SK-N-SH treated with all-trans-retinoic acid at 6 μM for 48 hours (cell line): ENCODE data around the gene MRC1.
"Not testable (repeated sequence)": the region's sequence is repeated elsewhere in the genome, so short reads cannot be mapped to it uniquely, and the experiment has no call there.

ENCODE experiments used
- ATAC-seq: fragments of 200-7000 bp; cut with Tn5 transposase; 3 replicates; pipeline ENCODE4 v1.9.1; 2020; ENCODE audit warnings: mild to moderate bottlenecking, moderate library complexity
- ARNTL ChIP-seq: fragments of 450-650 bp; formaldehyde crosslinking; IDR thresholded peaks from 2 replicates; pipeline ENCODE4 v1.5.0; 2020; ENCODE audit warnings: low read depth, mild to moderate bottlenecking, moderate library complexity, borderline replicate concordance
- BACH2 ChIP-seq: fragments of 250-450 bp; sonication (Bioruptor Pico); IDR thresholded peaks from 2 replicates; pipeline ENCODE4 v1.9.0; 2021; ENCODE audit warnings: mild to moderate bottlenecking, borderline replicate concordance
- CSDC2 ChIP-seq: fragments of 250-450 bp; sonication (Bioruptor Pico); IDR thresholded peaks from 2 replicates; pipeline ENCODE4 v1.5.0; 2020; ENCODE audit warnings: mild to moderate bottlenecking, moderate library complexity
- ESRRG ChIP-seq: fragments of 250-450 bp; sonication (Bioruptor Pico); IDR thresholded peaks from 2 replicates; pipeline ENCODE4 v1.6.1; 2021; ENCODE audit warnings: mild to moderate bottlenecking
- GLIS3 ChIP-seq: fragments of 250-450 bp; sonication (Bioruptor Pico); IDR thresholded peaks from 2 replicates; pipeline ENCODE4 v1.5.0; 2020; ENCODE audit warnings: mild to moderate bottlenecking, moderate library complexity
- ISL1 ChIP-seq: fragments of 250-450 bp; sonication (Bioruptor Pico); IDR thresholded peaks from 2 replicates; pipeline ENCODE4 v2.1.2; 2022; ENCODE audit warnings: mild to moderate bottlenecking, moderate library complexity
- PPARA ChIP-seq: fragments of 250-450 bp; sonication (Bioruptor Pico); IDR thresholded peaks from 2 replicates; pipeline ENCODE4 v1.5.0; 2020; ENCODE audit warnings: mild to moderate bottlenecking, borderline replicate concordance
- RARB ChIP-seq: fragments of 250-450 bp; sonication (Bioruptor Pico); IDR thresholded peaks from 2 replicates; pipeline ENCODE4 v1.8.0; 2021; ENCODE audit warnings: mild to moderate bottlenecking, moderate library complexity
- SNAI2 ChIP-seq: fragments of 250-450 bp; sonication (Bioruptor Pico); IDR thresholded peaks from 2 replicates; pipeline ENCODE4 v1.5.0; 2020; ENCODE audit warnings: mild to moderate bottlenecking, moderate library complexity
- TCF4 ChIP-seq: fragments of 250-450 bp; sonication (Bioruptor Pico); IDR thresholded peaks from 2 replicates; pipeline ENCODE4 v1.8.0; 2021; ENCODE audit warnings: mild to moderate bottlenecking, moderate library complexity, borderline replicate concordance
- TOX ChIP-seq: fragments of 250-450 bp; sonication (Bioruptor Pico); IDR thresholded peaks from 2 replicates; pipeline ENCODE4 v1.8.0; 2021; ENCODE audit warnings: mild to moderate bottlenecking, moderate library complexity, borderline replicate concordance
- ZC3H10 ChIP-seq: fragments of 250-450 bp; sonication (Bioruptor Pico); IDR thresholded peaks from 2 replicates; pipeline ENCODE4 v1.5.1; 2021; ENCODE audit warnings: mild to moderate bottlenecking, moderate library complexity
- ZFP3 ChIP-seq: fragments of 250-450 bp; sonication (Bioruptor Pico); IDR thresholded peaks from 2 replicates; pipeline ENCODE4 v1.5.0; 2020; ENCODE audit warnings: mild to moderate bottlenecking, moderate library complexity
- ZFP30 ChIP-seq: fragments of 450-650 bp; formaldehyde crosslinking; IDR thresholded peaks from 2 replicates; pipeline ENCODE4 v1.5.0; 2022; ENCODE audit warnings: mild to moderate bottlenecking, moderate library complexity
- ZNF565 ChIP-seq: fragments of 450-650 bp; formaldehyde crosslinking; conservative IDR thresholded peaks from 2 replicates; pipeline ENCODE4 v1.5.0; 2020; ENCODE audit warnings: low read depth, mild to moderate bottlenecking, moderate library complexity
- ZNF70 ChIP-seq: fragments of 450-650 bp; formaldehyde crosslinking; IDR thresholded peaks from 2 replicates; pipeline ENCODE4 v1.5.0; 2020; ENCODE audit warnings: mild to moderate bottlenecking, moderate library complexity
- ZNF8 ChIP-seq: fragments of 450-650 bp; formaldehyde crosslinking; IDR thresholded peaks from 2 replicates; pipeline ENCODE4 v1.5.0; 2020; ENCODE audit warnings: mild to moderate bottlenecking, moderate library complexity
- TF ChIP-seq, protein P1 (sequence below): fragments of 250-450 bp; sonication (Bioruptor Pico); IDR thresholded peaks from 2 replicates; pipeline ENCODE4 v1.8.0; 2021; ENCODE audit warnings: low read depth, mild to moderate bottlenecking, moderate library complexity, borderline replicate concordance
- TF ChIP-seq, protein P2 (sequence below): fragments of 250-450 bp; sonication (Bioruptor Pico); IDR thresholded peaks from 2 replicates; pipeline ENCODE4 v1.5.1; 2020; ENCODE audit warnings: low read depth, mild to moderate bottlenecking, moderate library complexity
- TF ChIP-seq, protein P3 (sequence below): fragments of 250-450 bp; sonication (Bioruptor Pico); IDR thresholded peaks from 2 replicates; pipeline ENCODE4 v1.8.0; 2020; ENCODE audit warnings: mild to moderate bottlenecking, moderate library complexity, borderline replicate concordance
- TF ChIP-seq, protein P4 (sequence below): fragments of 250-450 bp; sonication (Bioruptor Pico); IDR thresholded peaks from 2 replicates; pipeline ENCODE4 v1.5.1; 2021; ENCODE audit warnings: mild to moderate bottlenecking, moderate library complexity
- TF ChIP-seq, protein P5 (sequence below): fragments of 250-450 bp; sonication (Bioruptor Pico); IDR thresholded peaks from 2 replicates; pipeline ENCODE4 v1.5.0; 2020; ENCODE audit warnings: mild to moderate bottlenecking, moderate library complexity

Gene MRC1

DNA sequence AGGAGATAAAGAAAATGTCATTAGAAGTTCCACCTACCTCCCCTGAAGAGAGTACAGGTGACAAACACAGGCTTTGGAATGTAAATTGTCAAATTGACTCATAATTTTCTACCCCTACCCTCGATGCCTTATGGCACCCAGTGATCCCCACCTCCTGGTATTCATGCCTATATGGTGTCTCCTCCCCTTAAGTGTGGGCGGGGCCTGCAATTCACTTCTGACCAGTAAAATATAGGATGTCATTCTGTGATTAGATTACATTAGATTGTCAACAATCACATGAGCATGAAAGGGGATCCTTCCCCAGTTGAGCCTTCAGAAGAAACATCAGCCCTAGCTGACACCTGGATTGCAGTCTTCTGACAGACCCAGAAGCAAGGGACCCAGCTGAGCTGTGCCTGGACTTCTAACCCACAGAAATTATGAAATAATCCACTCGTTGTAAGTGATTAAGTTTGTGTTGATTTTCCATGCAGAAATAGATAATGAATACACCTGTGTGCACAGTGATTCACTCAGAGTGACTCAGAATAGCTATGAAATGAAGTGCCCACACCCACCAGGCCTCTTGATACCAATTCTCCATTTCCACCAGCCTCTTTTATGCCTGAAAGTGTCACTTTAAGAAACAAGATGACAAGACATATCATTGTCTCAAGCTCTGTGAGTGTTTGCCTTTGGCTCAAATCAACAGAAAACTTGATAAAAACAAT lies 134.0 kb downstream of the MRC1 start:
- no peak for ATAC-seq
- TF ChIP-seq CSDC2 (no peak), ARNTL (CRISPR knock-in tag) (no peak), ZNF8 (CRISPR knock-in tag) (no peak), RARB (no peak), GLIS3 (CRISPR knock-in tag) (no peak), PPARA (no peak), ZC3H10 (CRISPR knock-in tag) (no peak), SNAI2 (CRISPR knock-in tag) (no peak), ISL1 (no peak), TOX (CRISPR knock-in tag) (no peak)
- TF ChIP-seq, protein P1, sequence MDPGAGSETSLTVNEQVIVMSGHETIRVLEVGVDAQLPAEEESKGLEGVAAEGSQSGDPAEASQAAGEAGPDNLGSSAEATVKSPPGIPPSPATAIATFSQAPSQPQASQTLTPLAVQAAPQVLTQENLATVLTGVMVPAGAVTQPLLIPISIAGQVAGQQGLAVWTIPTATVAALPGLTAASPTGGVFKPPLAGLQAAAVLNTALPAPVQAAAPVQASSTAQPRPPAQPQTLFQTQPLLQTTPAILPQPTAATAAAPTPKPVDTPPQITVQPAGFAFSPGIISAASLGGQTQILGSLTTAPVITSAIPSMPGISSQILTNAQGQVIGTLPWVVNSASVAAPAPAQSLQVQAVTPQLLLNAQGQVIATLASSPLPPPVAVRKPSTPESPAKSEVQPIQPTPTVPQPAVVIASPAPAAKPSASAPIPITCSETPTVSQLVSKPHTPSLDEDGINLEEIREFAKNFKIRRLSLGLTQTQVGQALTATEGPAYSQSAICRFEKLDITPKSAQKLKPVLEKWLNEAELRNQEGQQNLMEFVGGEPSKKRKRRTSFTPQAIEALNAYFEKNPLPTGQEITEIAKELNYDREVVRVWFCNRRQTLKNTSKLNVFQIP (CRISPR knock-in tag), result no peak
- TF ChIP-seq, protein P2, sequence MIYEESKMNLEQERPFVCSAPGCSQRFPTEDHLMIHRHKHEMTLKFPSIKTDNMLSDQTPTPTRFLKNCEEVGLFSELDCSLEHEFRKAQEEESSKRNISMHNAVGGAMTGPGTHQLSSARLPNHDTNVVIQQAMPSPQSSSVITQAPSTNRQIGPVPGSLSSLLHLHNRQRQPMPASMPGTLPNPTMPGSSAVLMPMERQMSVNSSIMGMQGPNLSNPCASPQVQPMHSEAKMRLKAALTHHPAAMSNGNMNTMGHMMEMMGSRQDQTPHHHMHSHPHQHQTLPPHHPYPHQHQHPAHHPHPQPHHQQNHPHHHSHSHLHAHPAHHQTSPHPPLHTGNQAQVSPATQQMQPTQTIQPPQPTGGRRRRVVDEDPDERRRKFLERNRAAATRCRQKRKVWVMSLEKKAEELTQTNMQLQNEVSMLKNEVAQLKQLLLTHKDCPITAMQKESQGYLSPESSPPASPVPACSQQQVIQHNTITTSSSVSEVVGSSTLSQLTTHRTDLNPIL (CRISPR knock-in tag), result no peak
- TF ChIP-seq, all 23 proteins: peak for 0

DNA sequence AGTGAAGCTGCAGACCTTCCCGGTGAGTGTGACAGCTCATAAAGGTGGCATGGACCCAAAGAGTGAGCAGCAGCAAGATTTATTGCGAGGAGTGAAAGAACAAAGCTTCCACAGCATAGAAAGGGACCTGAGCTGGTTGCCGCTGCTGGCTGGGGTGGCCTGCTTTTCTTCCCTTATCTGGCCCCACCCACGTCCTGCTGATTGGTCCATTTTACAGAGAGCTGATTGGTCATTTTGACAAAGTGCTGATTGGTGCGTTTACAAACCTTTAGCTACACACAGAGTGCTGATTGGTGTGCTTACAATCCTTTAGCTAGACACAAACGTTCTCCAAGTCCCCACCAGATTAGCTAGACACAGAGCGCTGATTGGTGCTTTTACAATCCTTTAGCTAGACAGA lies 141.1 kb downstream of the MRC1 start:
- ATAC-seq, result not testable (repeated sequence)

DNA sequence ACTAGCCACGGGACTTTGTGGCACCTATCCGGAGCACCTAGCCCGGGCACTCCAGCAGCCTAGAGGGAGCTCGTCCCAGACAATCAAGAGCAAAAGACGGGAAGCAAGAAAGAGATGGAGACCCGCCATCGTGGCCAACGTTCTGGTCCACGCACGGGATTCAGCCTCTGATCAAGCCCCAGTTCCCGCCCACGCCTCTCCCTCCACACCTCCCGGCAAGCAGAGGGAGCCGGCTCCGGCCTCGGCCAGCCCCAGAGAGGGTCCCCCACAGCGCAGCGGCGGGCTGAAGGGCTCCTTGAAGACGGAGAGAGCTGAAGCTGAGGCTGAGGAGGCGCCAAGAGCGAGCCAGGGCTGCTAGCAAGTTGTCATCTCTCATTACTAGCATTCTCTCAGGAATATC lies 141.6 kb downstream of the MRC1 start:
- no peak for ATAC-seq
- TF ChIP-seq SNAI2 (CRISPR knock-in tag) (no peak), ZNF70 (CRISPR knock-in tag) (no peak), ESRRG (CRISPR knock-in tag) (no peak), ZNF8 (CRISPR knock-in tag) (no peak), ZFP30 (CRISPR knock-in tag) (no peak), GLIS3 (CRISPR knock-in tag) (no peak), PPARA (no peak), ARNTL (CRISPR knock-in tag) (no peak), ISL1 (no peak), TCF4 (CRISPR knock-in tag) (no peak), BACH2 (CRISPR knock-in tag) (no peak), RARB (no peak), TOX (CRISPR knock-in tag) (no peak), ZNF565 (no peak), ZFP3 (CRISPR knock-in tag) (no peak), CSDC2 (no peak)
- TF ChIP-seq, protein P3, sequence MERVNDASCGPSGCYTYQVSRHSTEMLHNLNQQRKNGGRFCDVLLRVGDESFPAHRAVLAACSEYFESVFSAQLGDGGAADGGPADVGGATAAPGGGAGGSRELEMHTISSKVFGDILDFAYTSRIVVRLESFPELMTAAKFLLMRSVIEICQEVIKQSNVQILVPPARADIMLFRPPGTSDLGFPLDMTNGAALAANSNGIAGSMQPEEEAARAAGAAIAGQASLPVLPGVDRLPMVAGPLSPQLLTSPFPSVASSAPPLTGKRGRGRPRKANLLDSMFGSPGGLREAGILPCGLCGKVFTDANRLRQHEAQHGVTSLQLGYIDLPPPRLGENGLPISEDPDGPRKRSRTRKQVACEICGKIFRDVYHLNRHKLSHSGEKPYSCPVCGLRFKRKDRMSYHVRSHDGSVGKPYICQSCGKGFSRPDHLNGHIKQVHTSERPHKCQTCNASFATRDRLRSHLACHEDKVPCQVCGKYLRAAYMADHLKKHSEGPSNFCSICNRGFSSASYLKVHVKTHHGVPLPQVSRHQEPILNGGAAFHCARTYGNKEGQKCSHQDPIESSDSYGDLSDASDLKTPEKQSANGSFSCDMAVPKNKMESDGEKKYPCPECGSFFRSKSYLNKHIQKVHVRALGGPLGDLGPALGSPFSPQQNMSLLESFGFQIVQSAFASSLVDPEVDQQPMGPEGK, result no peak
- TF ChIP-seq, protein P4, sequence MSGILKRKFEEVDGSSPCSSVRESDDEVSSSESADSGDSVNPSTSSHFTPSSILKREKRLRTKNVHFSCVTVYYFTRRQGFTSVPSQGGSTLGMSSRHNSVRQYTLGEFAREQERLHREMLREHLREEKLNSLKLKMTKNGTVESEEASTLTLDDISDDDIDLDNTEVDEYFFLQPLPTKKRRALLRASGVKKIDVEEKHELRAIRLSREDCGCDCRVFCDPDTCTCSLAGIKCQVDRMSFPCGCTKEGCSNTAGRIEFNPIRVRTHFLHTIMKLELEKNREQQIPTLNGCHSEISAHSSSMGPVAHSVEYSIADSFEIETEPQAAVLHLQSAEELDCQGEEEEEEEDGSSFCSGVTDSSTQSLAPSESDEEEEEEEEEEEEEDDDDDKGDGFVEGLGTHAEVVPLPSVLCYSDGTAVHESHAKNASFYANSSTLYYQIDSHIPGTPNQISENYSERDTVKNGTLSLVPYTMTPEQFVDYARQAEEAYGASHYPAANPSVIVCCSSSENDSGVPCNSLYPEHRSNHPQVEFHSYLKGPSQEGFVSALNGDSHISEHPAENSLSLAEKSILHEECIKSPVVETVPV (CRISPR knock-in tag), result no peak
- TF ChIP-seq, protein P1 (CRISPR knock-in tag), result no peak
- TF ChIP-seq, protein P5, sequence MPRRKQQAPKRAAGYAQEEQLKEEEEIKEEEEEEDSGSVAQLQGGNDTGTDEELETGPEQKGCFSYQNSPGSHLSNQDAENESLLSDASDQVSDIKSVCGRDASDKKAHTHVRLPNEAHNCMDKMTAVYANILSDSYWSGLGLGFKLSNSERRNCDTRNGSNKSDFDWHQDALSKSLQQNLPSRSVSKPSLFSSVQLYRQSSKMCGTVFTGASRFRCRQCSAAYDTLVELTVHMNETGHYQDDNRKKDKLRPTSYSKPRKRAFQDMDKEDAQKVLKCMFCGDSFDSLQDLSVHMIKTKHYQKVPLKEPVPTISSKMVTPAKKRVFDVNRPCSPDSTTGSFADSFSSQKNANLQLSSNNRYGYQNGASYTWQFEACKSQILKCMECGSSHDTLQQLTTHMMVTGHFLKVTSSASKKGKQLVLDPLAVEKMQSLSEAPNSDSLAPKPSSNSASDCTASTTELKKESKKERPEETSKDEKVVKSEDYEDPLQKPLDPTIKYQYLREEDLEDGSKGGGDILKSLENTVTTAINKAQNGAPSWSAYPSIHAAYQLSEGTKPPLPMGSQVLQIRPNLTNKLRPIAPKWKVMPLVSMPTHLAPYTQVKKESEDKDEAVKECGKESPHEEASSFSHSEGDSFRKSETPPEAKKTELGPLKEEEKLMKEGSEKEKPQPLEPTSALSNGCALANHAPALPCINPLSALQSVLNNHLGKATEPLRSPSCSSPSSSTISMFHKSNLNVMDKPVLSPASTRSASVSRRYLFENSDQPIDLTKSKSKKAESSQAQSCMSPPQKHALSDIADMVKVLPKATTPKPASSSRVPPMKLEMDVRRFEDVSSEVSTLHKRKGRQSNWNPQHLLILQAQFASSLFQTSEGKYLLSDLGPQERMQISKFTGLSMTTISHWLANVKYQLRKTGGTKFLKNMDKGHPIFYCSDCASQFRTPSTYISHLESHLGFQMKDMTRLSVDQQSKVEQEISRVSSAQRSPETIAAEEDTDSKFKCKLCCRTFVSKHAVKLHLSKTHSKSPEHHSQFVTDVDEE (CRISPR knock-in tag), result no peak
